Right cardiac atrium (tissue), 5 donors: Measurements from ENCODE around the gene RBM8A. TPM values are rescaled to one million over a fixed set of nuclear protein-coding genes. Genes with fewer than 3 reads are reported as not detected.
A peak's percentile ranks its signal among the peaks of the same experiment; 100 is the strongest.

ENCODE experiments used
- ATAC-seq, 2 donors: fragments of 200-7000 bp; cut with Tn5 transposase; one replicate each; pipeline versions ENCODE4 v1.8.0 to v1.9.1; 2020; ENCODE audit warnings: moderate library complexity in 2 of 2, mild to moderate bottlenecking in 1 of 2
- DNase-seq, 3 donors: peaks; one replicate each; pipeline ENCODE4 v3.0.0-alpha.2; 2020
- H3K27ac ChIP-seq: one replicate; pipeline ENCODE4 v1.5.1; 2013; ENCODE audit warnings: mild to moderate bottlenecking, low read length, control low read depth, moderate library complexity
- H3K27me3 ChIP-seq: one replicate; pipeline ENCODE4 v1.6.1; 2013; ENCODE audit not compliant: control insufficient read depth, insufficient read depth
- H3K4me1 ChIP-seq: one replicate; pipeline ENCODE4 v1.6.1; 2013; ENCODE audit warnings: low read length; ENCODE audit not compliant: control insufficient read depth, insufficient read depth
- H3K4me3 ChIP-seq: one replicate; pipeline ENCODE4 v1.5.1; 2013; ENCODE audit warnings: low read length, control low read depth
- H3K9me3 ChIP-seq: one replicate; pipeline ENCODE4 v1.6.1; 2013; ENCODE audit warnings: low read length; ENCODE audit not compliant: control insufficient read depth
- WGBS: extraction: QIAGEN DNeasy Blood & Tissue Kit; methylation state at CpG from one replicate; pipeline ENCODE4 v1.1.7; 2013; 5-methylcytosine and 5-hydroxymethylcytosine counted together
- intact Hi-C, 4 donors: fragments of 100-400 bp; cut with DNase I; formaldehyde crosslinking; loops; one replicate each; pipeline versions ENCODE4 v1.11.0 to v1.14.0; 2022 to 2023
- polyA plus RNA-seq: library from polyadenylated mRNA; stranded (reverse); fragments of 200-250 nt; gene quantifications from one replicate; pipeline ENCODE4 v1.2.3, GENCODE V29; 2013
- total RNA-seq, 4 donors: library from RNA; stranded (reverse); fragmentation: NEBNext Ultra II Directional; extraction: Animal tissue kit (Norgen Biotek cat#: 25700); gene quantifications; one replicate each; pipeline ENCODE4 v1.2.1, GENCODE V29; 2021
- donor health status: healthy with polysubstance abuse.
- donor health status: DM: no; HTN: yes; CAD: no.
- donor health status: DM: no; HTN: no; CAD: no.
- donor health status: DM: no; HTN: yes; CAD: no; lungs with severe emphysema.
- donor health status: DM: yes; HTN: yes; CAD: no.

The RBM8A gene
- total and polyA plus RNA-seq, 5 donors: 64.1 to 94.5 (median 74.3) TPM

- intact Hi-C loops: no loop called here
- Histone ChIP-seq H3K4me1 (peaks cover 4% of the 10 kb centered on the region), H3K27me3 (no peaks in the 10 kb centered on the region), H3K27ac (no peak overlapping the region), H3K4me3 (peak overlapping the region; percentile 86), H3K9me3 (no peaks in the 10 kb centered on the region)
- DNase-seq (no peak), ATAC-seq (no peak)
Measured at GRCh38 chr1:145956361-145956760, 29.1 kb upstream of the RBM8A start.

DNA sequence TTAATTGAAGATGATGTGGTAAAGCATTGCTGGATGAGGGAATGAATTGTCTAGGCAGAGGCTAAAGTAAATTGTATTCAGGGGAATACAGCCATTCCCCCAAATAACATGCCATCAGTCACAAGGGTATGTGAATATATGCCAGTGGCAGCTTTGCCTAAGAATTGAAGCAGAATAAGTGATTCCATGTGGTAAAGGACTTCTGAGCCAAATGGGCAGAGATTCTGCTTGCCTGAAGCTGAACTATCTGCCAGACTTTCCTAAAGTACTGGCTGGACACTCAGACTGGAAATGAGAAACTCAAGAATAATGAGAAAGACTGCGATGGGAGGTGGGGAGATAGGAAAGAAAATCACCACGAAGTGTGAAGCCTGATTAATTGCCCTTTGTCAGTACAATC lies 28.2 kb upstream of the RBM8A start:
- intact Hi-C loops: no loop called here
- 12% methylated on average over 2 of the region's 2 CpGs for WGBS
- no peak for DNase-seq
- Histone ChIP-seq H3K27me3 (no peaks in the 10 kb centered on the region), H3K4me3 (peak overlapping the region; percentile 10), H3K4me1 (peaks cover 4% of the 10 kb centered on the region), H3K27ac (peak overlapping the region; percentile 66), H3K9me3 (no peaks in the 10 kb centered on the region)
- no peak for ATAC-seq

- ATAC-seq (no peak), DNase-seq (no peak)
- 81% methylated on average over 6 of the region's 6 CpGs for WGBS
- Histone ChIP-seq H3K9me3 (no peaks in the 10 kb centered on the region), H3K27me3 (no peaks in the 10 kb centered on the region), H3K27ac (no peak overlapping the region), H3K4me3 (no peak overlapping the region), H3K4me1 (peaks cover 2% of the 10 kb centered on the region)
- intact Hi-C loops: no loop called here
Measured at GRCh38 chr1:145953861-145954260, 26.6 kb upstream of the RBM8A start.

GRCh38 chr1:145952903-145953302 lies 25.6 kb upstream of the RBM8A start:
- intact Hi-C loops: no loop called here
- ATAC-seq (no peak), DNase-seq (no peak)
- H3K4me3 ChIP-seq: no peak overlapping the region
- 99% methylated on average over 3 of the region's 3 CpGs for WGBS
- H3K27ac ChIP-seq: no peak overlapping the region
- no peaks in the 10 kb centered on the region for H3K9me3 ChIP-seq
- peaks cover 2% of the 10 kb centered on the region for H3K4me1 ChIP-seq
- H3K27me3 ChIP-seq: no peaks in the 10 kb centered on the region

GRCh38 chr1:145951526-145951925 lies 24.2 kb upstream of the RBM8A start:
- Histone ChIP-seq H3K9me3 (no peaks in the 10 kb centered on the region), H3K27ac (no peak overlapping the region), H3K27me3 (no peaks in the 10 kb centered on the region), H3K4me3 (no peak overlapping the region), H3K4me1 (peaks cover 2% of the 10 kb centered on the region)
- no peak for ATAC-seq
- 81% methylated on average over 1 of the region's 1 CpG for WGBS
- intact Hi-C loops: no loop called here
- DNase-seq: no peak

GRCh38 chr1:145949219-145949618 lies 21.9 kb upstream of the RBM8A start:
- WGBS: 84% methylated on average over 4 of the region's 4 CpGs
- no peak overlapping the region for H3K4me3 ChIP-seq
- no peak for DNase-seq
- intact Hi-C loops: no loop called here
- H3K27ac ChIP-seq: no peak overlapping the region
- peak in 1 of 2 donors; percentile 15 for ATAC-seq
- H3K4me1 ChIP-seq: no peaks in the 10 kb centered on the region
- no peaks in the 10 kb centered on the region for H3K9me3 ChIP-seq
- no peaks in the 10 kb centered on the region for H3K27me3 ChIP-seq

GRCh38 chr1:145947551-145947950 lies 20.3 kb upstream of the RBM8A start:
- 78% methylated on average over 4 of the region's 4 CpGs for WGBS
- H3K27me3 ChIP-seq: no peaks in the 10 kb centered on the region
- intact Hi-C loops: no loop called here
- ATAC-seq (no peak), DNase-seq (no peak)
- H3K4me1 ChIP-seq: no peaks in the 10 kb centered on the region
- H3K27ac ChIP-seq: no peak overlapping the region
- no peaks in the 10 kb centered on the region for H3K9me3 ChIP-seq
- H3K4me3 ChIP-seq: no peak overlapping the region

- Histone ChIP-seq H3K27me3 (no peaks in the 10 kb centered on the region), H3K27ac (no peak overlapping the region), H3K4me1 (no peaks in the 10 kb centered on the region), H3K4me3 (no peak overlapping the region), H3K9me3 (no peaks in the 10 kb centered on the region)
- intact Hi-C loops: no loop called here
- DNase-seq: no peak
- 91% methylated on average over 4 of the region's 4 CpGs for WGBS
- no peak for ATAC-seq
Measured at GRCh38 chr1:145946477-145946986, 19.2 kb upstream of the RBM8A start.

- WGBS: 86% methylated on average over 3 of the region's 3 CpGs
- no peaks in the 10 kb centered on the region for H3K27me3 ChIP-seq
- DNase-seq (no peak), ATAC-seq (no peak)
- no peak overlapping the region for H3K27ac ChIP-seq
- intact Hi-C loops: no loop called here
- H3K4me1 ChIP-seq: no peaks in the 10 kb centered on the region
- H3K4me3 ChIP-seq: no peak overlapping the region
- no peaks in the 10 kb centered on the region for H3K9me3 ChIP-seq
Measured at GRCh38 chr1:145944532-145944931, 17.2 kb upstream of the RBM8A start.

- H3K4me3 ChIP-seq: no peak overlapping the region
Measured at GRCh38 chr1:145942871-145943270, 15.6 kb upstream of the RBM8A start.

DNA sequence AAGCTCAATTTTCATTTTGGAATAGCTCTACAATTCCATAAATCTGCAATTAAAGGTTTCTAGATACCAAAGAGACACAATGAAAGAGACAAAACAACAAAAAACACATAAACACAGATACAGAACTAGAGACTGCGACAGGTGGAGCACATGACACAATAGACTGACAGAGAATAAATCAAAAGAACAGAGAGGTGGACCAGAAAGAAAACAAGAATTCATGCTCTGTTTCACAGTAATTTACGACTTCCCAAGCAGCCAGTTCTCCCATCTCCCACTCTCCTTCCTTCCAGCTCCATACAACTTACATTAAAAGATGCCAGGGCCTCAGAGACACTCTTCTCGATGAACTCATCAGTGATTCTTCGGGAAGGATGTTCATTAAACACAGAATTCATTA lies 15.1 kb upstream of the RBM8A start:
- DNase-seq (no peak), ATAC-seq (no peak)
- 84% methylated on average over 4 of the region's 4 CpGs for WGBS
- no peak overlapping the region for H3K4me3 ChIP-seq
- H3K9me3 ChIP-seq: no peaks in the 10 kb centered on the region
- H3K4me1 ChIP-seq: no peaks in the 10 kb centered on the region
- intact Hi-C loops: no loop called here
- no peak overlapping the region for H3K27ac ChIP-seq
- H3K27me3 ChIP-seq: no peaks in the 10 kb centered on the region

More at GRCh38 chr1:145942871-145943270, 15.6 kb upstream of the RBM8A start:
- H3K27me3 ChIP-seq: no peaks in the 10 kb centered on the region
- H3K9me3 ChIP-seq: no peaks in the 10 kb centered on the region
- DNase-seq: no peak
- WGBS: 83% methylated on average over 6 of the region's 6 CpGs
- no peaks in the 10 kb centered on the region for H3K4me1 ChIP-seq
- ATAC-seq: no peak
- H3K27ac ChIP-seq: no peak overlapping the region
- intact Hi-C loops: no loop called here

DNA sequence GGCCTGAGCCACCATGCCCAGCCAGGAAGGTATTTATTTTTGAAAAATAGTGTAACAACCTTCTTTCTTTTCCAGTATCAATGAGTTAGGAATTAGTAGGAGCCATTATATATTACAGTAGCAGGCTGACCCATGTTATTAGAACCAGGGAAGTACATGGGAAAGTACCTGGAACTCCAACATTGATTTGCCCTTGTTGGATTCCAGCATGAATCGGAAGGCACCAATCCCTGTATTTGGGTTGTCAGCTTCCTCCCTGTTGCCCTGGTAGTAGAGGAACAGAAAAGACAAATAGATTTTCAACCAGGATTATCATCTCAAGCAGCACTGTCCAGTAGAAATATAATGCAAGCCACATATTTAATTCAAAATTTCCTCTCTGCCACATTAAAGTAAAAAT lies 10.2 kb upstream of the RBM8A start:
- 96% methylated on average over 1 of the region's 1 CpG for WGBS
- ATAC-seq (no peak), DNase-seq (no peak)
- no peaks in the 10 kb centered on the region for H3K9me3 ChIP-seq
- H3K4me3 ChIP-seq: no peak overlapping the region
- H3K27ac ChIP-seq: no peak overlapping the region
- no peaks in the 10 kb centered on the region for H3K4me1 ChIP-seq
- intact Hi-C loops: no loop called here
- H3K27me3 ChIP-seq: no peaks in the 10 kb centered on the region
